Retinal pigment epithelial cell (primary cell): Measurements from ENCODE around the gene CKM.

ENCODE experiments used
- DNase-seq: peaks from one replicate; pipeline ENCODE4 v3.0.0-alpha.2; 2010; ENCODE audit warnings: low read depth
- H3K4me3 ChIP-seq: 2 replicates; pipeline ENCODE4 v1.5.1; 2011; ENCODE audit warnings: mild to moderate bottlenecking, low read length, control low read depth, moderate library complexity
- CTCF ChIP-seq: conservative IDR thresholded peaks from 2 replicates; pipeline ENCODE4 v1.5.1; 2011; ENCODE audit warnings: low read depth, low read length, control low read depth, inconsistent platforms

The CKM gene

GRCh38 chr19:45265375-45265774 is 57.3 kb downstream of the CKM start:
- TF ChIP-seq CTCF = no peak
- H3K4me3 ChIP-seq = no peak overlapping the region
- no peak for DNase-seq

- H3K4me3 ChIP-seq = no peak overlapping the region
- DNase-seq = no peak
- no peak for TF ChIP-seq CTCF
These were observed 57.8 kb downstream of the CKM start for GRCh38 chr19:45264781-45265317.

GRCh38 chr19:45263013-45263412 is 59.7 kb downstream of the CKM start:
- H3K4me3 ChIP-seq = no peak overlapping the region
- DNase-seq = no peak
- no peak for TF ChIP-seq CTCF

GRCh38 chr19:45262570-45262969 is 60.1 kb downstream of the CKM start:
- no peak for TF ChIP-seq CTCF
- DNase-seq = no peak
- no peak overlapping the region for H3K4me3 ChIP-seq

- DNase-seq = no peak
- no peak for TF ChIP-seq CTCF
- no peak overlapping the region for H3K4me3 ChIP-seq
These were observed 63.8 kb downstream of the CKM start for GRCh38 chr19:45258862-45259261.

- no peak overlapping the region for H3K4me3 ChIP-seq
- no peak for TF ChIP-seq CTCF
- DNase-seq = no peak
These were observed 65.8 kb downstream of the CKM start for GRCh38 chr19:45256836-45257235.
